NCI-H128 (cell line): ENCODE measurements around the gene FBXO31.
"Not testable (repeated sequence)": the region's sequence is repeated elsewhere in the genome, so short reads cannot be mapped to it uniquely, and the experiment has no call there.

ENCODE experiments used
- DNase-seq: peaks from one replicate; lab custom pipeline; 2025; ENCODE audit not compliant: unreplicated experiment; lab: John Stamatoyannopoulos, UW

The FBXO31 gene

GRCh38 chr16:87411375-87412271 lies 28.0 kb upstream of the FBXO31 start:
- DNase-seq = no peak

- DNase-seq = no peak
Observed at GRCh38 chr16:87410968-87411367, 27.4 kb upstream of the FBXO31 start.

- no peak for DNase-seq
Observed at GRCh38 chr16:87410530-87410929, 27.0 kb upstream of the FBXO31 start.

GRCh38 chr16:87409781-87410180 lies 26.2 kb upstream of the FBXO31 start:
- no peak for DNase-seq

GRCh38 chr16:87409153-87409552 lies 25.6 kb upstream of the FBXO31 start:
- DNase-seq = no peak

DNA sequence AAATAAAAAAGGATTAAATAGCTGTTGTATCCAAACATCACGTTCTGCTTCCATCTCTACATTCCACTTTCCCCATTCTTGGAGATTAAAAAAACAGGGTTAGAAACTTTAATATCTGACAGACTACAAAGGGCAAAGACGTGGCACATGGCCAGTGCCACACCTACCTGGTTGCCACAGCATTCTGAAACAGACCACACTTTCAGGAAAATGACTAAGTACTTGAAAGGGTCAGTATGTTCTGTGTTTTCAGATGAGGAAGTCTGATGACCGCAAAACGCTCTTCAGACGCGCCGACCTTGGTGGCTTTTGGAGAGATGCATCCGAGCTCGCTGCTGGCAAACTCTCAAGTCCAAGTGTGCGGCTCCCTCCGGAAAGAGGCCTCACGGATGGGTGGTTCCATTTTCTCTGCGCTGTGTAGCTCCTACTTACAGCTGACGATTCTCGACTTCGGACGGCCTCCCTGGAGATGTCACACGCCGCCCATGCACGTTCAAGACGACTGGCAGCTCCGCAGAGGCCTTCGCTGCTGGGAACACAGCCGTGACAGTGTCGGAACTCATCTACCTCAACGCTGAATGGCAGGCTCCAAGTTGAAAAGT lies 24.0 kb upstream of the FBXO31 start:
- no peak for DNase-seq

GRCh38 chr16:87406495-87407088 lies 23.0 kb upstream of the FBXO31 start:
- no peak for DNase-seq

DNA sequence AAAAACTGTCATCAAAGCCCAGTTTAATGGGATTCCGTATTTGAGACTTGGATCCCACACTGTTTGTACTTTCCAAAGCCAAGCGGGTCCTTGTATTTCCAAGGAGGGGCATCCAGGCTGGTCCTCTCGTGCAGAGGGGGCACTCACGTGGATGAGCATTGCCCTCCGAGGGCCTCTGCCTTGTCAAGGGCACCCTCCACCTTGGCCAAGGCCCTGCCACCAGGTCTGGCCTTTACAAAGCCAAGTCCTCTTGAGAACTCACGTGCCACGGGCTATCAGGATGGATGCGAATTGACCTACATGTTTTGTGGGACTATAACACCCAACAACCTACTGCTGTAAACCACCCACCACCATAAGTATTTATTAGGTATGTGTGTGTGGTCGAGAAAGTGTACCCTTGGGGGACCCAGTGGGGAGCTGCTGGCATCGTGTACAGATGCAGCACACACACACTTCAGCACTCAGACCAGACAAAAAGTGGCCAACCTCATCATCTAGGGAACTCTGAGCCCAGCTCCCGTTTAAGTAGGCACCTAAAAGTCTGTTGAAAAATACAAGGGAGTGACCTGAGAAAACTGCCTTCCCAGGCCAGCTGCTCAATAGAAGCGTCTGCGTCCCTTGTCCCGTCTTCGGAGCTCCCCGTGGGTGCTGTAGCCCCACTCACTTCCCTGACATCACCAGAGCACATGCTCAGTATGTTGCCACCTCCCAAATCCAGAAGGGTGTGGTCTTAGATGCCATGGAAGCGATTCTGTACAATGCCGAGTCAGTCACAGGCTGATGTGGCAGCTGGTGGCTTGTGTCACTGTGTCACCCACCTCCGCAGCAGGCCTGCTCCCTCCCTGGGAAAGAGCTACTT lies 21.4 kb upstream of the FBXO31 start:
- no peak for DNase-seq

- DNase-seq = no peak
Observed at GRCh38 chr16:87395181-87395842, 11.7 kb upstream of the FBXO31 start.

DNA sequence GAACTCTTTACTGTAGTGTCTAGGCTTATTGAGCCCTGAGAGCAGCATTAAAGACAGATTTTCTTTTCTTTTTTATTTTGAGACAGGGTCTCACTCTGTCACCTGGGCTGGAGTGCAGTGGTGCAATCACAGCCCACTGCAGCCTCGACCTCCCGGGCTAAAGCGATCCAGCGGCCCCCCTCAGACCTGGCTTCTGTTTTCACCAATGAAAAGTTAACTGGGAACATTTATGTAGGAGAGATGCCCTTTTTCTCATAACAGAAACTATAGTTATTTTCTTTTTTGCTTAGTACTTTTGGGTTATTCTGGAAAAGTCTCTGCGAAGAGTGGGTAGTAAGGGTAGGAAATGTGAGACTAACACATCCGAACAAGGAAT lies 10.1 kb upstream of the FBXO31 start:
- DNase-seq = no peak

DNA sequence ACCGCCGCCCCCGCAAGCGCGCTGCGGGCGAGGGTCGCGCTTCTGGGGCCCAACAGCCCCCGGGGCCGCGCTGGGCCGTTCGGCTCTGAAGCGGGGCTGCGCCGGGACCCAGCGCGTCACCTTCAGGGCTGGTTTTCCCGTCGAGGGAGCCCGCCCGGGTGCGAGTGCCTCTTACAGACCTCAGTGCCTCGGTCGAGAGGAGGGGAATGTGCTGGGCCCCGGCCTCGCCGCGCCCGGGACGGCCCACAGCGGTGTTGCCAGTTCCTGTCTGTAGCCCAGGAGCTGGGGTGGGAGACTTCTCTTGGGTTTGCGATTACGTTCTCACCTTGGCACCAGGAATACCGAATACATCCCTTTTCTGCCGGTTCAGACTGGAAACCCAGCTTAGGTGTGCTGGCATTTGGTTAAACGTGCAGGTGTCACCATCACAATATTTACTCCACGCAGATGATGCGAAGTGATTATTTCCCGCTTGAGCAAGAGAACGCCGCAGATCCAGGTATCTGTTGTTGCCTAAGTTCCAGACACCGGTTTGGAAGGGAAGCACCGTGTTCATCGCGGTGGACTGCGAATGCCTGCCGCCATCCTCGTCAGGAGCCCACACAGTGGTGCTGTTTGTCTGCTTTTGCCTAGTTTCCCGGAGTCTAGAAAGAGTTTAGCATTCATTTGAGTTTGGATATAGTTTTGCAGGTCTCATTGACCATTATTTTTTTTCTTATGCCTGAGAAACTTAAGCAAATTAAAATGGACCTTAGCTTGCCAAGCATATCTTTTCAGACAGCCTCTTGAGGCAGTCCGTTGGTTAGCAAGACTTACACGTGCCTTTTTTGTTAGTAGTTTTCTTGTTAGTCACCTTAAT lies 9.5 kb upstream of the FBXO31 start:
- no peak for DNase-seq

- DNase-seq = peak; percentile 86
Observed at GRCh38 chr16:87391950-87392820, 8.6 kb upstream of the FBXO31 start, which contains the start of gene MAP1LC3B. MAP1LC3B (plus strand) TSS chr16:87392336; CDS start chr16:87392428, 92 bp downstream.

GRCh38 chr16:87391324-87391949 lies 7.9 kb upstream of the FBXO31 start:
- no peak for DNase-seq

GRCh38 chr16:87390641-87391323 lies 7.2 kb upstream of the FBXO31 start:
- no peak for DNase-seq

GRCh38 chr16:87389914-87390313 lies 6.3 kb upstream of the FBXO31 start:
- DNase-seq = not testable (repeated sequence)

- DNase-seq = no peak
Observed at GRCh38 chr16:87389245-87389644, 5.7 kb upstream of the FBXO31 start.

DNA sequence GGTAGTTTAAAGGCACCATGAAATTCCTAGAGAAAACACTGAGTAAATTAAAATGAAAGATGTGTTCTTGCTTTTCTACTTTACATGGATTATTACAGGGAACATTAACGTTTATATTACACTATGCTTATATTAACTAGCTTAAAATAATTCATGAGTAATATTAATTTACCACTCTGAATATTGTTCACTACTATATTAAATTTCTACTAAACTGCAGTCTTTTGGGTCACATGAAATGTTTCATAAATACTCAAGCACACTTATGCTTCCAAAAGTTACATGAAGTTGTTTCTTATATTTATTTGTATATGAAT lies 5.2 kb upstream of the FBXO31 start:
- no peak for DNase-seq
